ENCODE results near the gene STARD13. TPM values are rescaled to one million over a fixed set of nuclear protein-coding genes. Genes with fewer than 3 reads are reported as not detected.
"Not testable (repeated sequence)": the region's sequence is repeated elsewhere in the genome, so short reads cannot be mapped to it uniquely, and the experiment has no call there.

STARD13 gene
- total RNA-seq, 1 donor from 2014 or later, result 41.6 TPM

GRCh38 chr13:33177340-33178208 lies 108.0 kb downstream of the STARD13 start:
- not testable (repeated sequence) for DNase-seq

- no peak for DNase-seq
Measured at GRCh38 chr13:33176526-33176925, 109.0 kb downstream of the STARD13 start.

GRCh38 chr13:33175991-33176390 lies 109.6 kb downstream of the STARD13 start:
- no peak for DNase-seq

- DNase-seq, result peak; percentile 83
Measured at GRCh38 chr13:33174931-33175330, 110.6 kb downstream of the STARD13 start.

GRCh38 chr13:33174491-33174890 lies 111.1 kb downstream of the STARD13 start:
- DNase-seq, result peak; percentile 58

- no peak for DNase-seq
Measured at GRCh38 chr13:33172911-33173310, 112.6 kb downstream of the STARD13 start.

GRCh38 chr13:33172400-33172799 lies 113.2 kb downstream of the STARD13 start:
- DNase-seq, result no peak

- no peak for DNase-seq
Measured at GRCh38 chr13:33169273-33169980, 116.1 kb downstream of the STARD13 start.

GRCh38 chr13:33168321-33168960 lies 117.1 kb downstream of the STARD13 start:
- no peak for DNase-seq

- no peak for DNase-seq
Measured at GRCh38 chr13:33167491-33167890, 118.1 kb downstream of the STARD13 start.

- no peak for DNase-seq
Measured at GRCh38 chr13:33165787-33166186, 119.8 kb downstream of the STARD13 start.

- DNase-seq, result no peak
Measured at GRCh38 chr13:33164331-33164730, 121.2 kb downstream of the STARD13 start.

- not testable (repeated sequence) for DNase-seq
Measured at GRCh38 chr13:33162725-33163124, 122.8 kb downstream of the STARD13 start.

- no peak for DNase-seq
Measured at GRCh38 chr13:33158816-33159215, 126.7 kb downstream of the STARD13 start.

GRCh38 chr13:33158271-33158670 lies 127.3 kb downstream of the STARD13 start:
- DNase-seq, result no peak

- DNase-seq, result no peak
Measured at GRCh38 chr13:33154911-33155310, 130.6 kb downstream of the STARD13 start.

GRCh38 chr13:33153421-33154404 lies 131.8 kb downstream of the STARD13 start:
- no peak for DNase-seq

GRCh38 chr13:33152389-33152788 lies 133.2 kb downstream of the STARD13 start:
- DNase-seq, result no peak

- no peak for DNase-seq
Measured at GRCh38 chr13:33150662-33151061, 134.9 kb downstream of the STARD13 start.

GRCh38 chr13:33150126-33150525 lies 135.4 kb downstream of the STARD13 start:
- DNase-seq, result peak; percentile 44

GRCh38 chr13:33147832-33148231 lies 137.7 kb downstream of the STARD13 start:
- DNase-seq, result no peak

All from tongue (tissue), 2 donors.